Measurements from ENCODE around the gene GREB1. TPM values are rescaled to one million over a fixed set of nuclear protein-coding genes. Genes with fewer than 3 reads are reported as not detected.

GREB1 gene
- total RNA-seq, 2 donors from 2014 or later = 2.4 to 13.5 TPM

DNA sequence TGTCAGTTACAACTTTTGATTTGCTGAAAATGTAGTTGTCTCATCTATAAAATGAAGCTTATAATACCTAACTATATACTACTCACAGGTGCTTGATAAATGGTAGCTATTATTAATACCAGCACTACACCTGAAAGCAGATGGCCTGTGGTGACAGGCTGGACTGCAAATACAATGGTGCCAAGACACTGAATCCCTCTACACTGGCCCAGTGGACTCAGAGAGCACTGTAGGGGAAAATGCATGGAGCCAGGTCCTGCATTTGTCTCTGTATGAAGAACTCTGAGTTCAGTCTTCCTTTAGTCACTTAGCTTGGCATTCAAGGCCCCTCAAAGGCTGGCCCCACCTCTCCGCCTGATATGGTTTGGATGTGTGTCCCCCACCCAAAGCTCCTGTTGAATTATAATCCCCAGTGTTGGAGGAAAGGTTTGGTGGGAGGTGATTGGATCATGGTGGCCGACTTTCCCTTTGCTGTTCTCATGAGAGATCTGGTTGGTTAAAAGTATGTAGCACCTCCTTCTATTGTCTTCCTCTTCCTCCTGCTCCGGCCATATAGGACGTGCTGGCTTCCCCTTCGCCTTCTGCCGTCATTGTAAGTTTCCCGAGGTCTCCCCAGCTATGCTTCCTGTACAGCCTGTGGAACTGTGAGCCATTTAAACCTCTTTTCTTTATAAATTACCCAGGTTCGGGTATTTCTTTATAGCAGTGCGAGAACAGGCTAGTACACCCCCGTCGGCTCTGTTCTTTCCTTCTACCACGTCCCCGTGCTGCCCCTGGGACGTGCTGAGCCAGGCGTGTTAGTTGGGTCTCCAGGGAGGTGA is 147.3 kb downstream of the GREB1 start:
- TF ChIP-seq, protein P1, sequence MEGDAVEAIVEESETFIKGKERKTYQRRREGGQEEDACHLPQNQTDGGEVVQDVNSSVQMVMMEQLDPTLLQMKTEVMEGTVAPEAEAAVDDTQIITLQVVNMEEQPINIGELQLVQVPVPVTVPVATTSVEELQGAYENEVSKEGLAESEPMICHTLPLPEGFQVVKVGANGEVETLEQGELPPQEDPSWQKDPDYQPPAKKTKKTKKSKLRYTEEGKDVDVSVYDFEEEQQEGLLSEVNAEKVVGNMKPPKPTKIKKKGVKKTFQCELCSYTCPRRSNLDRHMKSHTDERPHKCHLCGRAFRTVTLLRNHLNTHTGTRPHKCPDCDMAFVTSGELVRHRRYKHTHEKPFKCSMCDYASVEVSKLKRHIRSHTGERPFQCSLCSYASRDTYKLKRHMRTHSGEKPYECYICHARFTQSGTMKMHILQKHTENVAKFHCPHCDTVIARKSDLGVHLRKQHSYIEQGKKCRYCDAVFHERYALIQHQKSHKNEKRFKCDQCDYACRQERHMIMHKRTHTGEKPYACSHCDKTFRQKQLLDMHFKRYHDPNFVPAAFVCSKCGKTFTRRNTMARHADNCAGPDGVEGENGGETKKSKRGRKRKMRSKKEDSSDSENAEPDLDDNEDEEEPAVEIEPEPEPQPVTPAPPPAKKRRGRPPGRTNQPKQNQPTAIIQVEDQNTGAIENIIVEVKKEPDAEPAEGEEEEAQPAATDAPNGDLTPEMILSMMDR (IDR thresholded peaks at IDR 0.05) = no peak
- no peak for DNase-seq (ENCODE audit: low spot score)

DNA sequence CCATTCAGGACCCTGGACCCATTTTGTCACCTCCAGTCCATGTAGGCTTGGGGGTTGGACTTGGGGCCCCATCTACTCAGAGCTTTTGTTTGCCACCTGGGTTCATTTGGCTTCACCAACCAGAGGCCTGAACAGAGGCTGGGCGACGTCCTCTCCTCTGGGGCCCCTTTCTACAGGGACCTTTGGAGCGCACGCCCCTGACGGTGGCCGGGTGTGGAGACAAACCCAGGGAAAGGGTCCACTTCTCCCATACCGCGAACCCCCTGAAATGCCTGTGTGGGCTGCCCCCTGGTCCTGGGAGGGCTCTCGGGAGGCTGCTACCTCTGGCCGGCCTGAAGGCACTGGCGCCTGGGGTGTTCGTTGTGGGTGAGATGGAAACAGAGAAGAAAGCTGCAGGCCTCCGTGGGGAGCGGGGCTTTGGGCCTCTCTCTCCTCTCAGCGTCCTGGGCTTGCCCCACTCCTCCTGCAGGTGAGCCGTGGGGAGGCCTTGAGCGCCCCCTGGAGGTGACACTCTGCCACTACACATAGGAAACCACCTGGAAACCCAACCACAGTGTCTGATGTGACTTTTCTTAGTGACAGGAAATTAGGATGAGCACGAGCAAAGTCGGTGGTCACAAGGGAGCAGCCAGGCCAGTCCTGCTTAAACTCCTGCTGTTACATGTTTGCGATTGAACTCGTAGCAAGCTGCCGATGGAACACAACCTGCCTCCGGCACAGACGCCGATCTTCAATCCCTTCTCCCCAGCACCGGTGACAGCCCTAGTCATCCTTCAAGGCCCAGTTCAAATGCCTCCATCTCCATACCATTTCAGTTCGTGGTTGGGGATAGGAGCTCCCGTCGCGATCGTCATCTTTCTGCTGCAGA is 148.1 kb downstream of the GREB1 start:
- TF ChIP-seq, protein P1 (IDR thresholded peaks at IDR 0.05) = peak; percentile 71
- ATAC-seq (ENCODE audit: insufficient number of reproducible peaks, low FRiP score, low read depth) (no peak), DNase-seq (ENCODE audit: low spot score) (no peak)
- no peaks in the 10 kb centered on the region for H3K9me3 ChIP-seq
- H3K4me3 ChIP-seq = no peak overlapping the region
- H3K36me3 ChIP-seq = no peaks in the 10 kb centered on the region
- peaks cover 5 to 10% of the 10 kb centered on the region in 2 donors for H3K4me1 ChIP-seq (ENCODE audit: control insufficient read depth in 1 of 2, low read depth in 2 of 2)
- H3K27ac ChIP-seq = no peak overlapping the region
- H3K27me3 ChIP-seq (replicated peaks; ENCODE audit: insufficient read depth) = no peaks in the 10 kb centered on the region

More for the DNA sequence above, 147.3 kb downstream of the GREB1 start:
- ATAC-seq (ENCODE audit: insufficient number of reproducible peaks, low FRiP score, low read depth) = no peak
- no peaks in the 10 kb centered on the region for H3K9me3 ChIP-seq
- H3K4me3 ChIP-seq = no peak overlapping the region
- peaks cover 5 to 10% of the 10 kb centered on the region in 2 donors for H3K4me1 ChIP-seq (ENCODE audit: control insufficient read depth in 1 of 2, low read depth in 2 of 2)
- H3K27me3 ChIP-seq (replicated peaks; ENCODE audit: insufficient read depth) = no peaks in the 10 kb centered on the region
- H3K27ac ChIP-seq = no peak overlapping the region
- no peaks in the 10 kb centered on the region for H3K36me3 ChIP-seq

DNA sequence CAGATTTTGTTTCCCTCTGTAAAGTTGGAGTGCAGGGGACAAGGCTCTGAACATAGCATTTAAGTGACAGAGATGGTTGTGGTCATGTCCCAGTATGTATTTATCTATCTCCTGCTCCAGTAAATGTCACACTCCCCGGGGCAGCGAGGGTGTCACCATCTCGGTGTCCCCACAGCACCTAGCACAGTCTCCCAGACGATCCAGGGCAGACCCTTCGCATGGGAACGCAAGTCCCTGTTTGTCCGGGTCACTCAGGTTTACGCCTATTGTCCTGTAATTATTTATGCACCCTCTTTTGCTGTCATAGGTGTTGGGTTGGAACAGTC is 148.7 kb downstream of the GREB1 start:
- ATAC-seq (ENCODE audit: insufficient number of reproducible peaks, low FRiP score, low read depth) (no peak), DNase-seq (ENCODE audit: low spot score) (no peak)
- Histone ChIP-seq H3K27ac (no peak overlapping the region), H3K27me3 (replicated peaks; ENCODE audit: insufficient read depth) (no peaks in the 10 kb centered on the region), H3K36me3 (no peaks in the 10 kb centered on the region), H3K4me3 (no peak overlapping the region), H3K9me3 (no peaks in the 10 kb centered on the region), H3K4me1 (ENCODE audit: control insufficient read depth in 1 of 2, low read depth in 2 of 2) (peaks cover 5 to 11% of the 10 kb centered on the region in 2 donors)
- TF ChIP-seq, protein P1 (IDR thresholded peaks at IDR 0.05) = no peak

DNA sequence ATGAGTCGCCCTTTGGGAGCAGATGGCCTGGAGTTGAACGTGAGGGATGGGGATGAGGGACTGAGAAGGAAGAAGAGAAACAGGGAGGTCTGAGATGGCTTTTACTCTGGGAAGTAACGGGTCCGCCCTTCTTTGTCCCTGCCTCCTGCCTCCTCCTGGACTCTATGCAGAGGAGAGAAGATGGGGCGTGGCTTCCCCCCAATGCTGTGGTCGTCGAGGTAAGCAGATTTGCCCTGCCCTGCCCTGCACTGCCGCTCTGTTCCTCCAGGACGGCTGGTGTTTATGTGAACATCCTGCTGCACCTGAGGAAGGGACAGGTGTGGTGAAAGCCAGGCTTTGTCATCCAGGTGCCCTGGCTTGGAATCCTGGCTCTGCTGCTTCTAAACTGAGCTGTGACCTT is 149.6 kb downstream of the GREB1 start:
- ATAC-seq (ENCODE audit: insufficient number of reproducible peaks, low FRiP score, low read depth) (no peak), DNase-seq (ENCODE audit: low spot score) (no peak)
- Histone ChIP-seq H3K27ac (no peak overlapping the region), H3K36me3 (no peaks in the 10 kb centered on the region), H3K27me3 (replicated peaks; ENCODE audit: insufficient read depth) (no peaks in the 10 kb centered on the region), H3K9me3 (no peaks in the 10 kb centered on the region), H3K4me3 (no peak overlapping the region), H3K4me1 (ENCODE audit: control insufficient read depth in 1 of 2, low read depth in 2 of 2) (peaks cover 5 to 20% of the 10 kb centered on the region in 2 donors)
- TF ChIP-seq, protein P1 (IDR thresholded peaks at IDR 0.05) = no peak

DNA sequence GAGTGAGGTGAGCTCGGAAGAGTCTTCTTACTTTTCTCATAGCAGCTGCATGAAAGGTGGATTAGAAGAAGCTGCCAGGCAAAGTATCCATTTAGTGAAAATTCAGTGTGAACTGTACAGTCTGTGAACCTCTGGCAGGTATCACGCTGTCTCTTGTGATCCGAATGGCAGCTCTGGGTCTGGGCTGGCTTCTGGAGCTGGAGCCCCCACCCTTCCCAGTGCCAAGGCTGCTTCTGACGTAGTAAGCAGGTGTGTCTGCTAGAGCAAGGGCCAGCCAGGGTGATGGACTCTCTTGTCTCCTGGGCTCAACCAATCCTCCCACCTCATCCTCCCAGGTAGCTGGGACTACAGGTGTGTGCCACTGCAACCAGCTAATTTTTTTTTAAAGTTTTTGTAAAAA is 150.1 kb downstream of the GREB1 start:
- ATAC-seq (ENCODE audit: insufficient number of reproducible peaks, low FRiP score, low read depth) (no peak), DNase-seq (ENCODE audit: low spot score) (no peak)
- Histone ChIP-seq H3K4me3 (no peak overlapping the region), H3K4me1 (ENCODE audit: control insufficient read depth in 1 of 2, low read depth in 2 of 2) (peaks cover 9 to 25% of the 10 kb centered on the region in 2 donors), H3K27me3 (replicated peaks; ENCODE audit: insufficient read depth) (no peaks in the 10 kb centered on the region), H3K9me3 (no peaks in the 10 kb centered on the region), H3K27ac (no peak overlapping the region), H3K36me3 (no peaks in the 10 kb centered on the region)
- TF ChIP-seq, protein P1 (IDR thresholded peaks at IDR 0.05) = no peak

All from thoracic aorta (tissue), 2 donors.